HCT116 (cell line): ENCODE results near the gene RPAP3. TPM values are rescaled to one million over a fixed set of nuclear protein-coding genes. Genes with fewer than 3 reads are reported as not detected.

Experiments used
- ATAC-seq: fragments of 200-7000 bp; cut with Tn5 transposase; 2 replicates; pipeline ENCODE4 v1.9.1; 2020; ENCODE audit warnings: mild to moderate bottlenecking, moderate library complexity
- BruUV-seq: library from RNA; stranded (reverse); fragments of 400-500 nt; replicated peaks from 2 replicates; lab custom pipeline; 2021; lab: Mats Ljungman, UMichigan
- CTCF ChIA-PET: fragments of 300-600 bp; sonication (Branson Sonifier 250); formaldehyde crosslinking; loops from one replicate; lab custom pipeline; 2021; ENCODE audit warnings: antibody characterized with exemption; lab: Charles Lee
- POLR2A ChIA-PET: fragments of 300-600, 350-600 bp; sonication (Branson Sonifier 250); formaldehyde crosslinking; loops from one replicate; lab custom pipeline; 2021; ENCODE audit warnings: antibody characterized with exemption; lab: Charles Lee
- RAD21 ChIA-PET, 2 experiments: fragments of 300-600 bp; sonication (Branson Sonifier 250); formaldehyde crosslinking; loops; one replicate each; lab custom pipeline; 2023; ENCODE audit warnings: low total read pairs in 2 of 2; ENCODE audit not compliant: uncharacterized antibody in 2 of 2, unreplicated experiment in 2 of 2, low non-redundant PET in 1 of 2; lab: Charles Lee
- DNase-seq: peaks from one replicate; pipeline ENCODE4 v3.0.0-alpha.2; 2010; ENCODE audit warnings: low read depth, low spot score
- H2AFZ ChIP-seq: fragments of 200-600 bp; shearing (Covaris generic), sonication (generic); 2 replicates; pipeline ENCODE4 v1.6.1; 2017; ENCODE audit warnings: low read depth, mixed run types, mixed read lengths, antibody characterized with exemption, low read length; ENCODE audit not compliant: poor library complexity, severe bottlenecking
- H3K27ac ChIP-seq: 2 replicates; pipeline ENCODE4 v1.5.1; 2012; ENCODE audit warnings: low read depth, low read length
- H3K27me3 ChIP-seq: fragments of 200-600 bp; sonication (generic); 2 replicates; pipeline ENCODE4 v1.6.1; 2016; ENCODE audit warnings: mixed run types, low read length, mixed read lengths; ENCODE audit not compliant: insufficient read depth
- H3K36me3 ChIP-seq, 2 experiments: fragments of 200-500 bp in 1 of 2; fragments of 200-600 bp in 1 of 2; sonication (Bioruptor generic) in 1 of 2; sonication (generic) in 1 of 2; 2 replicates each; pipeline versions ENCODE4 v1.5.1 to v1.6.1; 2014 to 2016; ENCODE audit warnings: low read length in 2 of 2, inconsistent platforms in 1 of 2, mixed read lengths in 1 of 2, mixed run types in 1 of 2; ENCODE audit not compliant: insufficient read depth in 2 of 2, control insufficient read depth in 1 of 2
- H3K4me1 ChIP-seq, 2 experiments: fragments of 200-600 bp in 1 of 2; sonication (generic) in 1 of 2; 2 replicates each; pipeline versions ENCODE4 v1.5.1 to v1.6.1; 2012 to 2017; ENCODE audit warnings: low read length in 2 of 2, inconsistent platforms in 1 of 2, mild to moderate bottlenecking in 1 of 2, mixed read lengths in 1 of 2, mixed run types in 1 of 2, moderate library complexity in 1 of 2; ENCODE audit not compliant: insufficient read depth in 2 of 2, control insufficient read depth in 1 of 2
- H3K4me2 ChIP-seq: fragments of 200-600 bp; sonication (generic); 2 replicates; pipeline ENCODE4 v1.6.1; 2017; ENCODE audit warnings: mixed run types, low read length, mixed read lengths
- H3K4me3 ChIP-seq, 2 experiments: fragments of 200-600 bp in 1 of 2; sonication (generic) in 1 of 2; replicated peaks in 1 of 2; 2 replicates each; pipeline ENCODE4 v1.5.1; 2011 to 2016; ENCODE audit warnings: low read length in 2 of 2, control low read depth in 1 of 2, low read depth in 1 of 2, mild to moderate bottlenecking in 1 of 2, mixed read lengths in 1 of 2, mixed run types in 1 of 2
- H3K79me2 ChIP-seq: fragments of 200-600 bp; sonication (generic); 2 replicates; pipeline ENCODE4 v1.6.1; 2017; ENCODE audit warnings: mild to moderate bottlenecking, mixed run types, low read length, moderate library complexity, mixed read lengths; ENCODE audit not compliant: insufficient read depth
- H3K9ac ChIP-seq: fragments of 200-600 bp; sonication (generic); 2 replicates; pipeline ENCODE4 v1.6.1; 2016; ENCODE audit warnings: low read length, mixed read lengths
- H3K9me2 ChIP-seq: fragments of 200-600 bp; sonication (generic), shearing (Covaris generic); 2 replicates; pipeline ENCODE4 v1.6.1; 2017; ENCODE audit warnings: mixed run types, mild to moderate bottlenecking, moderate library complexity; ENCODE audit not compliant: insufficient read depth
- H3K9me3 ChIP-seq, 2 experiments: fragments of 200-500 bp in 1 of 2; fragments of 200-600 bp in 1 of 2; sonication (Bioruptor generic) in 1 of 2; sonication (generic) in 1 of 2; 2 replicates each; pipeline ENCODE4 v1.6.1; 2014 to 2017; ENCODE audit warnings: low read length in 2 of 2, mixed read lengths in 2 of 2, inconsistent platforms in 1 of 2, low read depth in 1 of 2, mild to moderate bottlenecking in 1 of 2, mixed run types in 1 of 2, moderate library complexity in 1 of 2; ENCODE audit not compliant: control insufficient read depth in 1 of 2, insufficient read depth in 1 of 2
- H4K20me1 ChIP-seq: fragments of 200-600 bp; sonication (generic), shearing (Covaris generic); 2 replicates; pipeline ENCODE4 v1.6.1; 2017; ENCODE audit warnings: mixed run types, mild to moderate bottlenecking, moderate library complexity; ENCODE audit not compliant: insufficient read depth
- ELF1 ChIP-seq: IDR thresholded peaks from 2 replicates; pipeline ENCODE4 v1.6.1; 2012; ENCODE audit warnings: low read depth, borderline replicate concordance
- JUND ChIP-seq: IDR thresholded peaks from 2 replicates; pipeline ENCODE4 v1.6.1; 2012
- SIN3A ChIP-seq: IDR thresholded peaks from 2 replicates; pipeline ENCODE4 v1.6.1; 2012; ENCODE audit warnings: low read depth
- TCF7L2 ChIP-seq: IDR thresholded peaks from 2 replicates; pipeline ENCODE4 v1.7.0; 2011; ENCODE audit warnings: borderline replicate concordance, inconsistent platforms; ENCODE audit not compliant: insufficient read depth, insufficient read length; ENCODE audit errors: extremely low read depth
- ZNF274 ChIP-seq: fragments of 200-500 bp; sonication (Bioruptor generic); IDR thresholded peaks from 2 replicates; pipeline ENCODE4 v1.6.1; 2014; ENCODE audit warnings: mild to moderate bottlenecking, low read depth, low read length, inconsistent platforms
- intact Hi-C: fragments of 100-400 bp; cut with micrococcal nuclease; formaldehyde crosslinking; loops from 2 replicates; pipeline ENCODE4 v1.10.0; 2022
- total RNA-seq: library from RNA; stranded (reverse); gene quantifications from one replicate; pipeline ENCODE4 v1.2.1, GENCODE V29; 2021; ENCODE audit not compliant: unreplicated experiment
- TF ChIP-seq, protein P1 (sequence below): IDR thresholded peaks from 2 replicates; pipeline ENCODE4 v1.6.1; 2011; ENCODE audit warnings: mild to moderate bottlenecking, low read length, moderate library complexity; ENCODE audit not compliant: insufficient replicate concordance; ENCODE audit errors: extremely low read depth
- TF ChIP-seq, protein P2 (sequence below): IDR thresholded peaks from 2 replicates; pipeline ENCODE4 v1.6.1; 2012

The RPAP3 gene
- total RNA-seq, 1 experiment from 2014 or later = 48.3 TPM

DNA sequence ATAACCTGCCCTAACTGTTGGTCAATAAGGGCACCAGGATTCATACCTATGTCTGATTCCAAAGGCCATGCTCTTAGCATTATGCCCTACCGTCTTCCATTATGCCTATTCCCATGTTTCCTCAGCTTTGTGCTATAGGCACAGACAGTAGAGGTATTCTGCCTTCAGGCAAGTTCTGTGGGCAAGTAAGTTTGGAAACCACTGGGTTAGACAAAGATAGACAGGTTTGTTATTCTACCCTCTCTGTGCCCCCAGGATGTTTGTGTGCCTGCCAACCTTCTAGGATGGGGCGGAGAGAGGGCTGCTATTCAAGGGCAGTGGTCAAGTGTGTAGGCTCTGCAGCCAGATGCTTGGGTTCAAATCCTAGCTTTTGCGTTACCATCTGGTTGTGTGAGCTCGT, 48.3 kb upstream of the RPAP3 start:
- BruUV-seq = TSS peak; percentile 88
- H2AFZ ChIP-seq = no peak overlapping the region
- no peaks in the 10 kb centered on the region for H3K36me3 ChIP-seq
- no peak for DNase-seq
- no peaks in the 10 kb centered on the region for H3K9me3 ChIP-seq
- TF ChIP-seq ELF1 (no peak), TCF7L2 (no peak), JUND (no peak), SIN3A (no peak), ZNF274 (no peak)
- TF ChIP-seq, protein P1, sequence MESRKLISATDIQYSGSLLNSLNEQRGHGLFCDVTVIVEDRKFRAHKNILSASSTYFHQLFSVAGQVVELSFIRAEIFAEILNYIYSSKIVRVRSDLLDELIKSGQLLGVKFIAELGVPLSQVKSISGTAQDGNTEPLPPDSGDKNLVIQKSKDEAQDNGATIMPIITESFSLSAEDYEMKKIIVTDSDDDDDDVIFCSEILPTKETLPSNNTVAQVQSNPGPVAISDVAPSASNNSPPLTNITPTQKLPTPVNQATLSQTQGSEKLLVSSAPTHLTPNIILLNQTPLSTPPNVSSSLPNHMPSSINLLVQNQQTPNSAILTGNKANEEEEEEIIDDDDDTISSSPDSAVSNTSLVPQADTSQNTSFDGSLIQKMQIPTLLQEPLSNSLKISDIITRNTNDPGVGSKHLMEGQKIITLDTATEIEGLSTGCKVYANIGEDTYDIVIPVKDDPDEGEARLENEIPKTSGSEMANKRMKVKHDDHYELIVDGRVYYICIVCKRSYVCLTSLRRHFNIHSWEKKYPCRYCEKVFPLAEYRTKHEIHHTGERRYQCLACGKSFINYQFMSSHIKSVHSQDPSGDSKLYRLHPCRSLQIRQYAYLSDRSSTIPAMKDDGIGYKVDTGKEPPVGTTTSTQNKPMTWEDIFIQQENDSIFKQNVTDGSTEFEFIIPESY = no peak
- TF ChIP-seq, protein P2, sequence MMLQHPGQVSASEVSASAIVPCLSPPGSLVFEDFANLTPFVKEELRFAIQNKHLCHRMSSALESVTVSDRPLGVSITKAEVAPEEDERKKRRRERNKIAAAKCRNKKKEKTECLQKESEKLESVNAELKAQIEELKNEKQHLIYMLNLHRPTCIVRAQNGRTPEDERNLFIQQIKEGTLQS = no peak
- TF ChIP-seq, all 23 proteins: peak for 0
- ChIA-PET RAD21 (interaction anchor here in 1 of 2 experiments (0.7 to 1.4 kb wide), 2 partner anchors 11 to 22 kb away, joined by 3 read pairs; no protein-coding TSS in a partner anchor), POLR2A (interaction anchor here (1.1 to 1.4 kb wide), 2 partner anchors 13 to 48 kb away, joined by 3 to 4 read pairs; partner anchors contain the start of gene RPAP3), CTCF (interaction anchor here (0.9 to 9.1 kb wide), 3 partner anchors 11 to 25 kb away, joined by 4 to 75 read pairs (median 25); no protein-coding TSS in a partner anchor)
- Histone ChIP-seq H3K27me3 (no peaks in the 10 kb centered on the region), H3K9me2 (no peaks in the 10 kb centered on the region), H3K9ac (peak overlapping the region; percentile 40), H3K27ac (peak overlapping the region; percentile 63), H3K4me2 (peak overlapping the region; percentile 85), H3K4me3 (peak overlapping the region; percentile 34 to 54), H3K79me2 (no peaks in the 10 kb centered on the region), H3K4me1 (peaks cover 38 to 56% of the 10 kb centered on the region in 2 experiments), H4K20me1 (no peaks in the 10 kb centered on the region)
- no peak for ATAC-seq
- intact Hi-C loops = no loop called here
